Measurements from ENCODE around the gene PRR5L.
"Not testable (repeated sequence)": the region's sequence is repeated elsewhere in the genome, so short reads cannot be mapped to it uniquely, and the experiment has no call there.

The PRR5L gene

DNA sequence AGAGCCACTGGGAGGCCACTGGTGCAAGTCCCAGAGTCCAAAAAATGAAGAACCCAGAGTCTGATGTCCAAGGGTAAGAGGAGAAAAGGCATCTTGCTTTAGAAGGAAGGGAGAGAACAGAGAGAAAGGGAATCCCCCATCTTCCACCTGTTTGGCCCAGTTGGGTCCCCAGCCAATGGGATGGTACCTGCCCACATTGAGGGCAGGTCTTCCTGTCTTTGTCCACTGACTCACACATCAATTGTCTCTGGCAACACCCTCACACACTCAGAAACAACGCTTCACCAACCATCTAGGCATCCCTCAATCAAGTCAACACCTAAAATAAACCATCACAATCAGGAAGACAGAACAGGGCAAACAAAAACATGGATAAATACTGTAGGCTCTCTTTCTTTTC, 13.2 kb upstream of the PRR5L start:
- no peak for DNase-seq

DNA sequence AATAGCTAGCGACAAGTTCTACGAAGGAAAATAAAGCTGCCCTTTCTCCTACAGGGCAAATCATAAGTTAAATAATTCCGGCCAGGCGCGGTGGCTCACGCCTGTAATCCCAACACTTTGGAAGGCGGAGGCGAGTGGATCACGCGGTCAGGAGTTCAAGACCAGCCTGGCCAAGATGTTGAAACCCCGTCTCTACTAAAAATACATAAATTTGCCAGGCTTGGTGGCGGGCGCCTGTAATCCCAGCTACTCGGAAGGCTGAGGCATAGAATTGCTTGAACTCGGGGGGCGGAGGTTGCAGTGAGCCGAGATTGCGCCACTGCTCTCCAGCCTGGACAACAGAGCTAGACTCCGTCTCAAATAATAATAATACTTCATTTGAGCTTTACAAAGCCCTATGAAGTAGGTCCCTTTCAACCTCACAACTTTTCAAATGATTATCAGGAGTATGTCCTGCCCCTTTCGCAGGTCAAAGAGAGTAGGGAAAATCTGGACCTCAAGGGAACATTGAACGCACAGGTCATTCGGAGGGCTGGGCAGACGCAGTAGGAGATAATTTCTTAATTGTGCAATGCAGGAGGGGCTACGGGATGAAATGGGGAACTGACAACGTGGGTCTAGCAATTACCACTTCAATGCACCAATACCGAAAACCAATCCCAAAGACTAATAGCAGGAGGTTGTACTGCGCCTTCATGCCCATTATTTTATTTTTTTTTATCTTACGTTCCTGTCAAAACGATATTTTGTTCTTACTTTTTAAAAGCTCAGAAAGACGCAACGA, 7.5 kb upstream of the PRR5L start:
- DNase-seq: no peak

DNA sequence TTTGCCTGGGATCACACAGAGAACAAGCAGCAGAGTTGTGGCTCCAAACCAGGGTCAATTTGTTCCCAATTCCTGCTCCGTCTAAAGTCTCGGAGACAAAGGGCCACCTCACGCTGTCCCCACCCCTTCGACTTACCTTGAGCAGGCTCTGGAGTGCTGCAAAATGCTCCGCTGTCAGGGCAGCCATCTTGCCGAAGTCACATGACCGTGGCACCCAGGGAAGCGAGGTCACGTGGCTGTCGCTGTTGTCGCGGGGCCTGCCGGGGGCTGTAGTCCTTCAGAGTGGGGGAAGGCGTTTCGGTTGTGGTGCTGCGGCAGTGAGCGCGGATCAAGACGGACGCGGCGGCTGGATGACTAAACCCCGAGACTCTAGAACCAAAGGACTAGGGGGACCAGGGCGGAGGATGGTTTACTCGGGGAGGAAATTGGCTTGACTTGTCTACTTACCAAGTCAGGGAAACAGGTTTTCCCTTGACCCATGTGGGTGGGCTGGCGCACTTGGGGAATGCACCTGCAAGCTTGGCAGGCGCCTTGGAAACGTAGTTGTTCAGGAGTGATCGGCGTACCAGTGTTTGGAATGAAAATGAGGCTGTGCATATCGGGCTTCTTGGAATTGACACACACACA, 6.7 kb upstream of the PRR5L start, which contains the start of gene COMMD9:
Gene COMMD9 (minus strand): TSS at position 199 of the 627 bp plus-strand sequence. CDS start 12 bp downstream, at position 187.
- DNase-seq: peak; percentile 89

DNA sequence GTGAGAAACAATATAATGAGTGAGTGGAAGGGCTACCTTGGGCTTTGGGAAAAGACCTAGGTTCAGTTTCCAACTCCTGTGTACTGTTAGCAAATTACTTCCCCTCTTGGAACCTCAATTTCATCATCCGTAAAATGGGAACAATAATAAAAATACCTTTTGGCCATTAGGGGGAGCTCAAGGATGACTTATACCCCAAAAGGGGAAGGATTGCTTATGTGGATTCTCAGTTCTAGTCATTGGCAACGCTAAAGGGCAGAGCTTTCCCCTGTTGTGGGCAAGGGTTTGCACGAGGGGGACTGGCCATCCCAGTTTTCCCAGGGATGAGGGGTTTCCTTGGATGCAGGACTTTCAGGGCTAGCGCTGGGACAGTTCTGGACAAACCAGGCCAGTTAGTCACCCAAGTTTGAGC, 3.8 kb upstream of the PRR5L start:
- no peak for DNase-seq

DNA sequence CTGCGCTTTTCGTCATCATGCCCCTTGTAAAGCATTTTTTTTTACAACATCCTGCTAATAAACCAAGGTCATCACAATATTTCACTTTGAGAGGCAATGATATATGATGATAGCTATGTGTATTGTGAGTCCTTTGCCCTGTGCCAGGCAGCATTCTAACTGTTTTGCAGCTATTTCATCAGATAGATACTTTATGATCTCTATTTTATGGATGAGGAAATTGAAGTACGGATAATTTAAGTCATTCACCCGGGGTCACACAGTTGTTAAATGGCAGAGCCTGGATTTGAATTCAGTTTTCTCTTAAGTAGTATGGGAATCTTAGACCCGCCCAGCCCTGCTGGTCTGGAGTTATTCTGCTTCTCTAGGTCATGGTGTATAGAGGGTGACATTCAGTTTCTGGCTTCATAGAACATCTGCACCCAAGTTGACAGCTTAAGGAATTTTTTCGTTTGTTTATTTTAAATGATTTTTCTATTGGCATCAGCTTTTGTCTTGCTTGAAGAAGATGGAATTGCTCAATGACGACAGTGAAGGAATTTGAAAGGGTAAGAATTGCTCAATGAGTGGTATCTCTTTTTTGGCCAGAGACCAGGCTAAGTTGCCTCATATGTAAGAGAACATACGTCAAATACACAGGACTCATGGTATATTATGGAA, 926 bp downstream of the PRR5L start:
- DNase-seq: no peak

DNA sequence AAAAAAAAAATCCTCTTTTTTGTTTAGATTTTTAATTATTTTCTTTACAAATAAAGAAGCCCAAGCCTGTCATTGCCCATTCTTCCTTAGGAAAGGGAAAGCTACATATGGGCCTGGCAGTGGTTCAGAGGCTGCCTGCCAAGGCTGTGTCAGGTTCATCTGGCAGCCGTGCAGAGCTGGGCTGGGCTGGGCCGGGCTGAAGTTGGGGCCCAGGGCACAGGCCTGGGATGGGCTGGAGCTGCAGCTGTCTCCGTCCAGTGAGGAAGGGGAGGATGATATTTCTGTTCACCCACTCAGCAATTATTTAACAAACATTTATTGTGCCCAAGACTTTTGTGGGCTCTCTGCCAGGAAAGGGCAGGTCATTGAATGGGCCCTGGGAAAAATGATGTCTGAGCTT, 4.6 kb downstream of the PRR5L start:
- DNase-seq: no peak

DNA sequence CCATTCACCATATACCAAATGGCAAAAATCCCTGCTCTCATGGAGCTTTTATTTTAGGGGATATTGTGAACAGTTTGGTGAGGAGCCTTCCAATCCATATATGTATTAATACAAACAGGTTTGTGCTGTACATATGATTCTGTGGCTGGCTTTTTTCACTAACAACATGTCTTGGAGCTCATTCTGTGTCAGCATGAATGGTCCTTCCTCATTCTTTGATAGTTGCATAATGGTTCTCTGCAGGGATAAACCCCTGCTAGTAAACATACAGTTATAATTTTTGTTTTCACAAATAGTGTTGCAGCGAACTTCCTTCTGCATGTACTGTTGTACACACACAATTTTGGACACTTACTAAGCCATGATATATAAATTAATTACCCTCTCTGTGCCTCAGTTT, 8.3 kb downstream of the PRR5L start:
- no peak for DNase-seq

DNA sequence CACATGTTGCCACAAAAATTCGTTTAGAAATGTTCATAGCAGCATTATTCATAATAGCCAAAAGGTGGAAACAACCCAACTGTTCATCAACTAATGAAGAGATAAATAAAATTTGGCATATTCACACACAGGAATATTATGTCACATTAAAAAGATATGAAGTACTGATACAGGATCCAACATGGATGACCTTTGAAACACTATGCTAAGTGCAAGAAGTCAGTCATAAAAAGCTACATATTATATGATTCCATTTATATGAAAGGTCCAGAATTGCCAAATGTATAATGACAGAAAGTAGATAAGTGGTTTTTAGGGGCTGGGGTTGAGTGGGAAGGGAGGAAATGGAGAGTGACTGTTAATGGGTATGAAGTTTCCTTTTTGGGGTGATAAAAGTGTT, 9.0 kb downstream of the PRR5L start:
- DNase-seq: no peak

DNA sequence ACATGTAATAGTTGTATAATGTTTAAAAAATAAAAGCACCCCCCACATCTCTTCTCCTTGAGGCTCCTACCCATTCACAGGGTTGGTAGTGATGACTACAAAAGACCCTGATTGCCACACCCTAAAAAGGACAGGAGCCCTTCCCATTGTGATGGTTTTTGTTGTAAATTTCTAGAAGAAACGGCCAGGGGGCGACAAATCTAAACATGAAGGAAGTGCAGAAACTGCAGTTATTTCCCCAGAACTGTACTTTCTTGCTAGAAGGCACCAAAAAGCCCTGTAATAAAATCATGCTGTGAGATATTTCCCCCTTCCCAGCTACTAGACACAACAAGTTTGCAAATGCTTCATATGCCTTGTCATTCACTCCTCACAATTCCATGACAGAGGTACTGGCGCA, 10.8 kb downstream of the PRR5L start:
- DNase-seq: peak in 1 of 2 donors; percentile 34

DNA sequence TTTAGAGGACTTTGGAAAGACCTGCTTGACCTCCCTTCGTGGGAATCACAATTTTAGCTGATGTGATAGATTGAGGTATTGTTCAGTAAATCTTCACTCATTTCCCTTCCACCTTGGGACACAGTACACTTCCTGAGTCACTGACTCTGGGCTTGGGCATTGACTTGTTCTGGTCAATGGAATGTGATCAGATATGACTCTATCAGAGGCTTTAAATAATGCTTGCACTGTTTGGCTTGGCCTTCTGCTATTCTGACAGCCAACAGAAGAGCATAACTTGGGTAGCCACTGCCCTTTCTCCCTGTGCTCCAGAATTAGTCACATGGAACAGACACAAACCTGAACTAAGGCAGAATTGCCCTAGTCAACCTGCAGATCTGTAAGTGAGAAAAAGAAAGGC, 12.5 kb downstream of the PRR5L start:
- DNase-seq: no peak

DNA sequence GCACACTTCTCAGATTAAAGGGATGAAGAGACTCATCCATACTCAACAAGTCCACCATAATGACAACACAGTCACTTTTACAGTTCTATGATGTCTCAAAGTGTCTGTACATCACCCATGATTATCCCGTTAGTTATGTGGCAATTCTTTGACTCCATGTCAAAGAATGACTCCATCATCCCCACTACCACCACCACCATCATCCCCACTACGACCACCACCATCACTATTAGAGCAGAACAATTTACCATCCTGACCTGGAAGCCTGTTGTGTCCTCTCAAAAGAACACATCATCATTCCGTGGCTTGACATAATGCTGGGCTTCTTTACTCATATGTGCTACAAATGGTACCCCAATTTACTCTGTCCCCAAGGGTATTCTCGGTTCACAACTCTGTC, 13.7 kb downstream of the PRR5L start:
- no peak for DNase-seq

DNA sequence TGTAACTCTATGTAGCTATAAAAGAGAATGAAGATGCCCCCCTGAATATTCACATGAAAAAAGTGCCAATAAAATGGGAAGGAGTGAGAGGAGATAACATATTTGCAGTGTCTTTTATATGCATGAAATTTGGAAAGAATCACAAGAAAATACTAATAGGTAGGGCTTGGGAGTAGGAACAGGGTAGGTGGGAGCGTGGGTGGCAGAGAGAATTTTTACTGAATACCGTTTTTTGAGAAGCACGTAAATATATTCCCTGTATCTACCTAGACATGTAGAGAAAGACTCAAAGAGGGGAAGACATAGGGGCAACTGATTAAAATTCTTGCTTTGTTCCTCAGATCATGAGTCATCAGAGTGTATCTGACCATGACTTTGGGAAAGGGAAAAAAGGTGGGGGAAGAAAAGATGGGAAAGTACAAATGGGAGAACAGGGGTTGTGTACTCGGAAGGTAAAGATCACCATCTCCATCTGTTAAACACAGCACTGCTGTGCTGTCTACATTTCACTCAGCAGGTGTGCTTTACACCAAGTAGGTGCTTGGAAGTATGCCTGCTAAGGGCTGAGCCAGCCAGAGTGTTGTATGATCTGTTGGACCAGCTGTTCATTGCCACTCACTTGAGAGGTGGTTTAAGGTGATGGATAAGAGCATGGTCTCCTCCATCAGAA, 16.0 kb downstream of the PRR5L start:
- DNase-seq: no peak

DNA sequence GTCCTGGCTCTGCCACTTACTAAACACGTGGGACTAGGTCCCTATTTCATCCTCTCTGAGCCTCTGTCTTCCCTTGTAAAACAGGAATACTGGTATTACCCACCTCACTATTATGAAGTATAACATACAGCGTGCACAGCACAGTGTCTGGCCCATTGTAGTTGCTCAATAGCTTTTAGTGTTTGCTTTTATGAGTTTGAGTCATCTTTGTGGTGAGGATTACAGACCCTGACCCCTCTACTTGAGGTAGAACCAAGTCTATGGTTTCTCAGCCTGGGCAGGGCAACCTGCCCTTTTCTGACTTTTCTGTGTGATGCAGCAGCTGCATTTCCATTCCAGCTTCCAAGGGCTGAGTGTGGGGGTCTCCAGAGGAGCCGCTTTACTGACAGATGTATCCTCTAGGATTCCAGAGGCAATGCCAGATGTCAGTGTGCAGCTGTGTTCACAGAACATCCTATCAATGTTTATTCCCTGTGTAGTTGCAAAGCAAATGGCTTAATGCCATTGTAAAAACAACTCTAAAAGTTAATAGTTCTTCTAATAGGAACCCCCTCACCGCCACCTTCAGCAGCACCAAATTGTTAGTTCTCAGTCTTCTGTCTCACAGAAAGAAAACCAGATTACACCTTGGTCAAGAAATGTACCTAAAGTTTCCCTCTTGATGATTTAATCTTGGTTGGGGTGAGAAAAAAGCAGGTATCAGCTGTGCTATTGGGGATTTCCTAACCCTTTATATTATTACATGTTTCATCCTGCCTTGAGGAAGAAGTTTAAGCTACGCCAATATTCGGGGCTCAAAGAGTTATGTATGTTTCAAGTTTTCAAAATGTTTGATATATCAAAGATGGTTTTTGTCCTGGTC, 16.8 kb downstream of the PRR5L start:
- no peak for DNase-seq

DNA sequence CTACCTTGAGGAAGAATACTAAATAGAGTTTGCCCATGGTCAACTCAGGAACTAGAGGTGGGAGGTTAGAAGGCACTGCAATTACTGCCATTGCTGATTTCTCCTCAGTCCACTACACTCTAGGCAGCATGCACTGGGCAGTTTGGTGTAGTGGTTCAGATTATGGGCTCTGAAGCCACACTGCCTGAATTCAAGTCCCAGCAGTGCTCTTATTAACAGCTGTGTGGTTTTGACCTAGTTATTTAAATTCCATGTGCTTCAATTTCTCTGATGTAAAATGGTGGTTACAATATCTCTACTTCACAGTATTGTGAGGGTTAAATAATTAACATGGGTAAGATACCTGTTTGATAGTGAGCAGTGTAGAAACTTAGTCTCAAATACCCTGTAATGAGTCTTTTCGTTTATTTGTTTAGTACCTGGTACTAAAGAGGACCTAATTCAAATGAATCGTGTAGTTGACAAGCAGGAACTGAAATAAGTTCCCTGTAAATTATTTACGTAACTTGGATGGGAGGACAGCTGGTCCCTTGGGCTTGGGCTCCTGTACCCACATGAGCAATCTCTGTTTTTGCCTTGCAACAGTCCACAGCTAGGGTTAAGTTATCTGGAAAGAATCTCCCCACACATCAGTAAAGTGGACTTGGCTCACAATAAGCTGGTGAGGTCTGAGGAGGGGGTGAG, 17.8 kb downstream of the PRR5L start:
- no peak for DNase-seq

DNA sequence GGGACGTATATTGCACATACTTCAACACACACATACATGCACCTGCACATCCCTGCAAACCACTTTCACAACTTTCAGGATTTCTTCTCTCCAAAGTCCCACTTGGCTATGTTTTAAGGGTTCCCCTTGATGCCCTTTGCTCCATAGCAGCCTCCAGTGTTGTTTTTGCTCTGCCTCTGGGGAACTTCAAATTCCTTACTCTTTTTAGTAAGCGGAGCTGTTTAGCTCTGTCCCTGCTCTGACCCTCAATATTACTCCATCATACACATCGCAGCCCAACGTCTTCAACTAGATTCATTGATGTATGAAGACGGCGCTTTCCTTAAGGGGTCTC, 18.3 kb downstream of the PRR5L start:
- no peak for DNase-seq

DNA sequence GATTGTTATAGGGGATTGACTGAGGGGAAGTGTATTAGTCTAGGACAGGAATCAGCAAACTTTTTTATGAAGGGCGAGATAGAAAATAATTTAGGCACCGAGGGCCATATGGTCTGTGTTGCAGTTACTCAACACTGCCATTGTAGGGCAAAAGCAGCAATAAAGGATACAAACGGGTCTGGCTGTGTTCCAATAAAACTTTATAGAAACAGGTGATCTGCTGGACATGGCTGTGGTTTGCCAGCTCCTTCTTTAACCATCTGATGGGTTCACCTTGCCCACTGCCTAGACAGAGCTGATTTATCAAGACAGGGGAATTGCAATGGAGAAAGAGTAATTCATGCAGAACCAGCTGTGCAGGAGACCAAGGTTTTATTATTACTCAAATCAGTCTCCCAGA, 20.0 kb downstream of the PRR5L start:
- DNase-seq: no peak

DNA sequence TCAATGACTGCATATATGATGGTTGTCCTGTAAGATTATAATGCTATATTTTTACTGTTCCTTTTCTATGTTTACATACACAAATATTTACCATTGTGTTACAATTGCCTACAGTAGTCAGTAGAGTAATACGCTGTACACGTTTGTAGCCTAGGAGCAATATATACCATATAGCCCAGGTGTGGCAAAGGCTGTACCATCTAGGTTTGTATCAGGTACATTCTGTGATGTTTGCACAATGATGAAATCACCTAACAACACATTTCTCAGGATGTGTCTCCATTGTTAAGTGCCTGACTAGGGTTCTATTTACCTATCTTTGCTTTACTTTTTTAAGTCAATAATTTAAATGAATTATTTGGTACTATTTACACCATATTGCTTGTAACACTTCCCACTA, 21.9 kb downstream of the PRR5L start:
- no peak for DNase-seq

DNA sequence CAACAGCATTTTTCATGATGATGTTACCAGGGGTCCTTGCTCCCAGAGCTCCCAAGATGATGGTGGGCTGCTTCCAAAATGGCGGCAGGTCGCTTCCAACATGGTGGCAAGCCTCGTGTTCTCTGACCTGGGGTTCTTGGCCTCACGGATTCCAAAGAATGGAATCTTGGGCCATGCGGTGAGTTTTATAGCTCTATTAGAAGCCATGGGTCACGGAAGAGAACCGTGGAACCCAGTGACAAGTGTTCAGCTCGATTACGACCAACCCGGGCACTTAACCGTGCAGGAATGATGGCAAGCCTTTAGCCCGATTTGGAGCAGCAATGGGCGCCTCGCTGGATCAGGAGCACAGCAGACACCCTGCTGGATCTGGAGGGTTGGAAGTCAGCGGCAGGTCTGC, 28.9 kb downstream of the PRR5L start:
- not testable (repeated sequence) for DNase-seq

DNA sequence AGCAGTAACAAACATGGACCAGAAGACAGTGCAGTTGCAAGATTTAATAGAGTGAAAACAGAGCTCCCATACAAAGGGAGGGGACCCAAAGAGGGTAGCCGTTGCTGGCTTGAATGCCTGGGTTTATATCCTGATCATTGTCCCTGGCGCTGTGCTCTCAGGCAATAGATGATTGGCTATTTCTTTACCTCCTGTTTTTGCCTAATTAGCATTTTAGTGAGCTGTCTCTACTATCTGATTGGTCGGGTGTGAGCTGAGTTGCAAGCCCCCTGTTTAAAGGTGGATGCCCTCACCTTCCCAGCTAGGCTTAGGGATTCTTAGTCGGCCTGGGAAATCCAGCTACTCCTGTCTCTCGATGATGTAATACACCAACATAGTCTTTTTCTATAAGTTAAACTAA, 29.3 kb downstream of the PRR5L start:
- not testable (repeated sequence) for DNase-seq

DNA sequence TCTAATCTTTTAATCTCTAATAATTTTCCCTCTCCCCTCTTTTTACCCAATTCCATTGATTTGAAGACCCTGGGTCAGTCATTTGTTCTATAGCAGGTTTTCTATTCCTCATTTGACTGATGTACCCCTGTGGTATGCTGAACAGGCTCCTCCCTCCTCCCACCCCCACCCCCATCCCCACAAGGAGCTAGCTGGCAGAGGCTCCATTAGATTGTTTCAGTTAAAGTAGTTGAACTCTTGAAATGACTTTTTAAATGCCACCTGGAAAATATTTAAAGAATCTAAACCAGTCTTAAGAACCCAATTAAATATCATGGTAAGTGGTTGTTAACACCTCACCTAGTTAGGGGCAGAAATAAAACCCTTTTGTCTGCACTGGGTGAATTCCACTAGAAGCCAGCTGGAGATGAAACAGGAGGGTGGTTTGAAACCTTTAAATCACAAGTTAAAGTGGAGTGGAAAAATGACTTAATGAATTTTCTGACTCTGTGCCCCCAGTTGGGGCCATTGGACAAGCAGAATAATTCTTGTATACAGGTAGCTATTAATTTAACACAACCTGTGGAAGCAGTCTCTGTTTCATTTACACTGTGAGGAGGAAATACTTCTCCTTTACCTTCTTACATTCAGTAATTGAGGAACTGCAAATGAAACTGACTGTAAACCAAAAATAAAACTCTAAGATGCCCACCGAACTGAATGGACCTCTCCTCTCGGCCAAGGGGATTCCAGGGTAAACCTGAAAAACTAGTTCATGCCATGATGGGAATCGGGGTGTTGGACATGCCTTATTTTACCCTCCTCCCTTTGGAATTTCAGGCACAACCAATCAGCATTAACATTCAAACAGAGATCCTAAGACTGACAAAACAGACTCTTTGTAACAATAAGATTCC, 30.7 kb downstream of the PRR5L start:
- no peak for DNase-seq

Measured in stimulated activated CD4-positive, alpha-beta T cell treated with anti-CD3 and anti-CD28 coated beads, Interleukin-2, amount 100 ng/mL, for 48 hours (primary cell).